Activated CD4-positive, alpha-beta memory T cell treated with anti-CD3 and anti-CD28 coated beads, Interleukin-2, amount 10 ng/mL, durations not matched to agents 7 days and 5 days (primary cell): ENCODE measurements around the gene ZBTB17. TPM values are rescaled to one million over a fixed set of nuclear protein-coding genes. Genes with fewer than 3 reads are reported as not detected.
A peak's percentile ranks its signal among the peaks of the same experiment; 100 is the strongest.
"Not testable (repeated sequence)": the region's sequence is repeated elsewhere in the genome, so short reads cannot be mapped to it uniquely, and the experiment has no call there.

ENCODE experiments used
- CTCF ChIA-PET: fragments of 350-600 bp; sonication (Branson Sonifier 250); formaldehyde crosslinking; loops from one replicate; lab custom pipeline; 2021; ENCODE audit warnings: antibody characterized with exemption, inconsistent platforms; lab: Charles Lee
- POLR2A ChIA-PET: fragments of 350-600 bp; sonication (Branson Sonifier 250); formaldehyde crosslinking; loops from one replicate; lab custom pipeline; 2021; ENCODE audit warnings: antibody characterized with exemption; lab: Charles Lee
- DNase-seq: peaks from one replicate; pipeline ENCODE4 v3.0.0-alpha.2; 2020
- H3K27ac Mint-ChIP-seq: one replicate; pipeline ENCODE4 v1.8.0; 2021; ENCODE audit warnings: mild to moderate bottlenecking, mixed read lengths
- H3K27me3 Mint-ChIP-seq: one replicate; pipeline ENCODE4 v1.8.0; 2021; ENCODE audit warnings: mixed read lengths
- H3K36me3 Mint-ChIP-seq: one replicate; pipeline ENCODE4 v1.8.0; 2021; ENCODE audit warnings: low read depth, mixed read lengths
- H3K4me1 Mint-ChIP-seq: one replicate; pipeline ENCODE4 v1.8.0; 2021; ENCODE audit warnings: mixed read lengths
- H3K4me3 Mint-ChIP-seq: one replicate; pipeline ENCODE4 v1.8.0; 2021; ENCODE audit warnings: mild to moderate bottlenecking, mixed read lengths
- H3K9me3 Mint-ChIP-seq: one replicate; pipeline ENCODE4 v1.8.0; 2021; ENCODE audit warnings: mixed read lengths
- total RNA-seq, 2 experiments: library from RNA; stranded (reverse); gene quantifications; one replicate each; pipeline ENCODE4 v1.2.3, GENCODE V29; 2021

The ZBTB17 gene
- total RNA-seq, 2 experiments from 2014 or later: 43.8 to 48.0 TPM

- ChIA-PET POLR2A (interaction anchor here (0.8 to 2.0 kb wide), 4 partner anchors 71 to 145 kb away, joined by 4 to 7 read pairs (median 6); partner anchors contain the start of gene SPEN), CTCF (interaction anchor here (0.6 to 1.8 kb wide), 3 partner anchors 59 to 127 kb away, joined by 3 to 6 read pairs (median 4); no protein-coding TSS in a partner anchor)
- Mint-ChIP-seq H3K27ac (peak overlapping the region; percentile 24), H3K27me3 (no peaks in the 10 kb centered on the region), H3K4me3 (no peak overlapping the region), H3K36me3 (peaks cover 63% of the 10 kb centered on the region), H3K9me3 (no peaks in the 10 kb centered on the region), H3K4me1 (peaks cover 41% of the 10 kb centered on the region)
- DNase-seq: peak; percentile 83
Observed at GRCh38 chr1:15918962-15919715, 56.8 kb downstream of the ZBTB17 start.

GRCh38 chr1:15916916-15917315 is 59.0 kb downstream of the ZBTB17 start:
- H3K27me3 Mint-ChIP-seq: no peaks in the 10 kb centered on the region
- no peaks in the 10 kb centered on the region for H3K9me3 Mint-ChIP-seq
- ChIA-PET CTCF (interaction anchor here (0.7 to 2.9 kb wide), 2 partner anchors 92 to 101 kb away, joined by 3 to 11 read pairs; no protein-coding TSS in a partner anchor), POLR2A (interaction anchor here (1.3 kb wide), 1 partner anchor 68 kb away, joined by 6 read pairs; no protein-coding TSS in a partner anchor)
- peaks cover 59% of the 10 kb centered on the region for H3K36me3 Mint-ChIP-seq
- DNase-seq: no peak
- H3K4me3 Mint-ChIP-seq: no peak overlapping the region
- peaks cover 41% of the 10 kb centered on the region for H3K4me1 Mint-ChIP-seq
- H3K27ac Mint-ChIP-seq: peak overlapping the region; percentile 38

DNA sequence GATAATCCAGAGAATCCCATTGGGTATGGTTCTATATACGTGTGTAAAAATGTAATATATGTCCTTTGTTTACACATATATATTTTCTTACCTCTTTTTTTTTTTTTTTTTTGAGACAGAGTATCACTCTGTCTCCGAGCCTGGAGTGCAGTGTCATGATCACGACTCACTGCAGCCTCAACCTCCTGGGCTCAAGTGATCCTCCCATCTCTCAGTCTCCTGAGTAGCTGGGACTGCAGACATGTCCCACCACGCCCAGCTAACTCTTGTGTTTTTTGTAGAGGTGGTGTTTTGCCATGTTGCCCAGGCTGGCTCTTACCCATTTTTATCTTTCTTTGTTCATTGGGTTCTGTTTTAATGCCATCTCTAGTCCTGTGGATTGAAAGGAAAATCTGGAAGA is 59.5 kb downstream of the ZBTB17 start:
- no peaks in the 10 kb centered on the region for H3K9me3 Mint-ChIP-seq
- H3K4me3 Mint-ChIP-seq: no peak overlapping the region
- no peaks in the 10 kb centered on the region for H3K27me3 Mint-ChIP-seq
- POLR2A ChIA-PET: interaction anchor here (1.3 kb wide), 1 partner anchor 68 kb away, joined by 6 read pairs; no protein-coding TSS in a partner anchor
- CTCF ChIA-PET: interaction anchor here (0.7 to 2.9 kb wide), 2 partner anchors 92 to 101 kb away, joined by 3 to 11 read pairs; no protein-coding TSS in a partner anchor
- H3K36me3 Mint-ChIP-seq: peaks cover 58% of the 10 kb centered on the region
- H3K4me1 Mint-ChIP-seq: peaks cover 40% of the 10 kb centered on the region
- peak overlapping the region; percentile 58 for H3K27ac Mint-ChIP-seq
- no peak for DNase-seq

DNA sequence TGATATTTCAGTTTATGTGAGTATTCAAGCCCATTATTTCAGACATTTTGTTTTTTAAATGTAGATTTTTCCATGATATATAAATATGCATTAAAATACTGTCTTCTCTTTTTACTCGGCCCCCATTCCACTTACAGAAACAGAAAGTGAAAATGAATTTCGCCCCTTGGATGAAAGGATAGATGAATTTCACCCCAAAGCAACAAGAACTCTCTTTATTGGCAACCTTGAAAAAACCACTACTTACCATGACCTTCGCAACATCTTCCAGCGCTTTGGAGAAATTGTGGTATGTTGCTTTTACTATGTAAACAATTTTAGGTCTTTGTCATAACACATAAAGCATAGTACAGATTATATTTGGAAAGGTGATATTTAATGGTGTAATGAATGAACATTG is 59.9 kb downstream of the ZBTB17 start:
- Mint-ChIP-seq H3K9me3 (no peaks in the 10 kb centered on the region), H3K4me3 (peak overlapping the region; percentile 40), H3K27ac (peak overlapping the region; percentile 58), H3K27me3 (no peaks in the 10 kb centered on the region), H3K4me1 (peaks cover 39% of the 10 kb centered on the region), H3K36me3 (peaks cover 58% of the 10 kb centered on the region)
- ChIA-PET CTCF (interaction anchor here (2.9 kb wide), 1 partner anchor 100 kb away, joined by 11 read pairs; no protein-coding TSS in a partner anchor), POLR2A (interaction anchor here (1.3 kb wide), 1 partner anchor 67 kb away, joined by 6 read pairs; no protein-coding TSS in a partner anchor)
- DNase-seq: no peak

GRCh38 chr1:15913607-15914006 is 62.3 kb downstream of the ZBTB17 start:
- not testable (repeated sequence) for H3K9me3 Mint-ChIP-seq, H3K27ac Mint-ChIP-seq, H3K4me3 Mint-ChIP-seq, H3K27me3 Mint-ChIP-seq, DNase-seq
- ChIA-PET CTCF (interaction anchor here (0.6 kb wide), 1 partner anchor 17 kb away, joined by 3 read pairs; no protein-coding TSS in a partner anchor), POLR2A (interaction anchor here (1.3 to 1.6 kb wide), 2 partner anchors 66 to 80 kb away, joined by 4 to 5 read pairs; partner anchors contain the start of gene SPEN)
- Mint-ChIP-seq H3K4me1 (peaks cover 26% of the 10 kb centered on the region), H3K36me3 (peaks cover 61% of the 10 kb centered on the region)

GRCh38 chr1:15911927-15912326 is 64.0 kb downstream of the ZBTB17 start:
- Mint-ChIP-seq H3K4me3 (no peak overlapping the region), H3K4me1 (peaks cover 15% of the 10 kb centered on the region), H3K9me3 (no peaks in the 10 kb centered on the region), H3K27ac (no peak overlapping the region), H3K36me3 (peaks cover 52% of the 10 kb centered on the region), H3K27me3 (no peaks in the 10 kb centered on the region)
- ChIA-PET POLR2A (no interaction called here), CTCF (interaction anchor here (0.9 to 2.1 kb wide), 2 partner anchors 13 to 96 kb away, joined by 3 to 7 read pairs; no protein-coding TSS in a partner anchor)
- DNase-seq: no peak

DNA sequence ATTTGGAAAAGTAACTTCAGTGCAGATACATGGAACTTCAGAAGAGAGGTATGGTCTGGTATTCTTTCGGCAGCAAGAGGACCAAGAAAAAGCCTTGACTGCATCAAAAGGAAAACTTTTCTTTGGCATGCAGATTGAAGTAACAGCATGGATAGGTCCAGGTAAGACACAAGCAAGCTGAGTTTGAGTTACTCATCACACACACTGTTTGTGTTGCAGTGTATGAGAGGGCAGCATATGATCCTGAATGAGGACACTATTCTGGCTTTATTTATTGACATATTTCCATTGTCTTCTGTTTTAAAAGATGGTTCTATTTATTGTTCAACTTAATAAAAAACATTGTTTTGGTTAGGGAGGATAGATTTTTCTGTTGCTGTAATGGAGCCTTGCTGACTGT is 64.8 kb downstream of the ZBTB17 start:
- no peaks in the 10 kb centered on the region for H3K27me3 Mint-ChIP-seq
- ChIA-PET CTCF (interaction anchor here (2.1 kb wide), 1 partner anchor 96 kb away, joined by 7 read pairs; no protein-coding TSS in a partner anchor), POLR2A (no interaction called here)
- H3K27ac Mint-ChIP-seq: no peak overlapping the region
- H3K4me3 Mint-ChIP-seq: no peak overlapping the region
- DNase-seq: no peak
- H3K4me1 Mint-ChIP-seq: peaks cover 8% of the 10 kb centered on the region
- peaks cover 45% of the 10 kb centered on the region for H3K36me3 Mint-ChIP-seq
- no peaks in the 10 kb centered on the region for H3K9me3 Mint-ChIP-seq

DNA sequence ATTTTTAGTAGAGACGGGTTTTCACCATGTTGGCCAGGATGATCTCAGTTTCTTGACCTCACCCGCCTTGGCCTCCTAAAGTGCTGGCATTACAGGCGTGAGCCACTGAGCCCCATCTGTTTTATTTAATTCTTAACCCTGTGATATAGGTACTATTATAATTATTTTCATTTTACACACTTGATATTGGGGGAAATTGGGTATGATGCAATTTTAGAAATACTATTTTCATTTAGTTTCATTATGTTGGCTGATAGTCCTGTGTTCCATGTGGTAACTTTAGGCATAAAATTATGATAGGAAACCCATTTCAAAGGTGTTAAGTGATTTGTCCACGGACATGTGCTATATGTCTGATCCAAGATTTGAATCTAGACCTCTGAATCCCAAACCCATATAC is 67.3 kb downstream of the ZBTB17 start:
- Mint-ChIP-seq H3K4me3 (no peak overlapping the region), H3K4me1 (no peaks in the 10 kb centered on the region), H3K9me3 (no peaks in the 10 kb centered on the region), H3K27me3 (no peaks in the 10 kb centered on the region), H3K27ac (no peak overlapping the region), H3K36me3 (peaks cover 33% of the 10 kb centered on the region)
- DNase-seq: no peak
- CTCF ChIA-PET: no interaction called here
- POLR2A ChIA-PET: no interaction called here

GRCh38 chr1:15902882-15903281 is 73.0 kb downstream of the ZBTB17 start:
- ChIA-PET POLR2A (no interaction called here), CTCF (interaction anchor here (0.9 kb wide), 1 partner anchor 87 kb away, joined by 3 read pairs; no protein-coding TSS in a partner anchor)
- Mint-ChIP-seq H3K27ac (no peak overlapping the region), H3K36me3 (peaks cover 4% of the 10 kb centered on the region), H3K4me3 (no peak overlapping the region), H3K27me3 (no peaks in the 10 kb centered on the region), H3K4me1 (peaks cover 13% of the 10 kb centered on the region), H3K9me3 (no peaks in the 10 kb centered on the region)
- DNase-seq: no peak

GRCh38 chr1:15900662-15901279 is 75.1 kb downstream of the ZBTB17 start:
- no peaks in the 10 kb centered on the region for H3K9me3 Mint-ChIP-seq
- DNase-seq: no peak
- peaks cover 21% of the 10 kb centered on the region for H3K4me1 Mint-ChIP-seq
- no peak overlapping the region for H3K27ac Mint-ChIP-seq
- H3K4me3 Mint-ChIP-seq: no peak overlapping the region
- ChIA-PET CTCF (no interaction called here), POLR2A (no interaction called here)
- H3K36me3 Mint-ChIP-seq: peaks cover 13% of the 10 kb centered on the region
- H3K27me3 Mint-ChIP-seq: no peaks in the 10 kb centered on the region

- Mint-ChIP-seq H3K36me3 (peaks cover 16% of the 10 kb centered on the region), H3K9me3 (no peaks in the 10 kb centered on the region), H3K27ac (no peak overlapping the region), H3K27me3 (no peaks in the 10 kb centered on the region), H3K4me3 (no peak overlapping the region), H3K4me1 (peaks cover 24% of the 10 kb centered on the region)
- ChIA-PET CTCF (no interaction called here), POLR2A (no interaction called here)
- no peak for DNase-seq
Observed at GRCh38 chr1:15899266-15899665, 76.6 kb downstream of the ZBTB17 start.

DNA sequence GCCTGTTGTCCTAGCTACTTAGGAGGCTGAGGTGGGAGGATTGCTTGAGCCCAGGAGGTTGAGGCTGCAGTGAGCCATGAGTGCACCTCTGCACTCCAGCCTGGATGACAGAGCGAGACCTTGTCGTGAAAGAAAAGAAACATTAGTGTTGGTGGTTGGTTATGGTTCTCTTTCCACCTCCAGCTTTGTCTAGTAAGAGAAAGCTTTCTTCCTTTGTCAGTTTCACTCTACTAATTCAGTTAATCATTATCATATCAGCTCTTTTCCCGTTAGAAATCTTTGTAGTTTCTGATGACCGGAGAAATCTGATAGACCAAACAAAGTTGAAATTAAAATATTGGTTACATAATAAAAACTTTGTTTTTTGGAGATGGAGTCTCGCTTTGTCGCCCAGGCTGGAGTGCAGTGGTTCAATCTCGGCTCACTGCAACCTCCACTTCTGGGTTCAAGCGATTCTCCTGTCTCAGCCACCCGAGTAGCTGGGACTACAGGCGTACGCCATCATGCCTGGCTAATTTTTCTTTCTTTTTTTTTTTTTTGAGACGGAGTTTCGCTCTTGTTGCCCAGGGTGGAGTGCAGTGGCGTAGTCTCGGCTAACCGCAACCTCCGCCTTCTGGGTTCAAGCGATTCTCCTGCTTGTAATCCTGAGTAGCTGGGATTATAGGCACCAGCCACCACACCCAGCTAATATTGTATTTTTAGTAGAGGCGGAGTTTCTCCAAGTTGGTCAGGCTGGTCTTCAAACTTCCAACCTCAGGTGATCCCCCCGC is 78.9 kb downstream of the ZBTB17 start:
- ChIA-PET POLR2A (interaction anchor here (0.9 kb wide), 1 partner anchor 370 kb away, joined by 3 read pairs; no protein-coding TSS in a partner anchor), CTCF (interaction anchor here (0.9 kb wide), 1 partner anchor 17 kb away, joined by 3 read pairs; no protein-coding TSS in a partner anchor)
- H3K27me3 Mint-ChIP-seq, DNase-seq, H3K4me3 Mint-ChIP-seq, H3K9me3 Mint-ChIP-seq: not testable (repeated sequence)
- Mint-ChIP-seq H3K36me3 (peaks cover 22% of the 10 kb centered on the region), H3K4me1 (peaks cover 38% of the 10 kb centered on the region), H3K27ac (peak overlapping the region; percentile 56)
